ENCODE data around the gene SDF4.

Gene SDF4

GRCh38 chr1:1231400-1232207 lies at the start of gene SDF4:
SDF4 (minus strand) TSS chr1:1232001; CDS start chr1:1228772, 3,229 bp downstream.
- peak within 1 kb of the TSS; percentile 80 for H3K4me3 ChIP-seq (ENCODE audit: low read depth, low read length)

GRCh38 chr1:1280782-1281481 lies 49.1 kb upstream of the SDF4 start:
- H3K4me3 ChIP-seq (ENCODE audit: low read depth, low read length) = no peak overlapping the region

GRCh38 chr1:1279028-1279427 lies 47.2 kb upstream of the SDF4 start:
- H3K4me3 ChIP-seq (ENCODE audit: low read depth, low read length) = no peak overlapping the region

- H3K4me3 ChIP-seq (ENCODE audit: low read depth, low read length) = no peak overlapping the region
Measured at GRCh38 chr1:1278620-1279019, 46.8 kb upstream of the SDF4 start.

- H3K4me3 ChIP-seq (ENCODE audit: low read depth, low read length) = no peak overlapping the region
Measured at GRCh38 chr1:1275836-1276235, 44.0 kb upstream of the SDF4 start.

- H3K4me3 ChIP-seq (ENCODE audit: low read depth, low read length) = no peak overlapping the region
Measured at GRCh38 chr1:1274931-1275431, 43.2 kb upstream of the SDF4 start.

GRCh38 chr1:1274299-1274930 lies 42.6 kb upstream of the SDF4 start:
- peak overlapping the region; percentile 22 for H3K4me3 ChIP-seq (ENCODE audit: low read depth, low read length)

GRCh38 chr1:1273512-1274298 lies 41.9 kb upstream of the SDF4 start, which contains the start of gene UBE2J2:
UBE2J2 (minus strand) TSS chr1:1273854; CDS start chr1:1267992, 5,862 bp downstream.
- peak within 1 kb of the TSS; percentile 73 for H3K4me3 ChIP-seq (ENCODE audit: low read depth, low read length)

GRCh38 chr1:1273209-1273511 lies 41.4 kb upstream of the SDF4 start:
- peak overlapping the region; percentile 73 for H3K4me3 ChIP-seq (ENCODE audit: low read depth, low read length)

GRCh38 chr1:1272341-1273208 lies 40.8 kb upstream of the SDF4 start:
- H3K4me3 ChIP-seq (ENCODE audit: low read depth, low read length) = peak overlapping the region; percentile 73

- H3K4me3 ChIP-seq (ENCODE audit: low read depth, low read length) = no peak overlapping the region
Measured at GRCh38 chr1:1270813-1271212, 39.0 kb upstream of the SDF4 start.

GRCh38 chr1:1268284-1268682 lies 36.5 kb upstream of the SDF4 start:
- no peak overlapping the region for H3K4me3 ChIP-seq (ENCODE audit: low read depth, low read length)

- H3K4me3 ChIP-seq (ENCODE audit: low read depth, low read length) = no peak overlapping the region
Measured at GRCh38 chr1:1267488-1268283, 35.9 kb upstream of the SDF4 start.

GRCh38 chr1:1264868-1265272 lies 33.1 kb upstream of the SDF4 start:
- H3K4me3 ChIP-seq (ENCODE audit: low read depth, low read length) = no peak overlapping the region

GRCh38 chr1:1264026-1264425 lies 32.2 kb upstream of the SDF4 start:
- no peak overlapping the region for H3K4me3 ChIP-seq (ENCODE audit: low read depth, low read length)

GRCh38 chr1:1262758-1263157 lies 31.0 kb upstream of the SDF4 start:
- H3K4me3 ChIP-seq (ENCODE audit: low read depth, low read length) = no peak overlapping the region

- no peak overlapping the region for H3K4me3 ChIP-seq (ENCODE audit: low read depth, low read length)
Measured at GRCh38 chr1:1262071-1262470, 30.3 kb upstream of the SDF4 start.

GRCh38 chr1:1260843-1261560 lies 29.2 kb upstream of the SDF4 start:
- H3K4me3 ChIP-seq (ENCODE audit: low read depth, low read length) = no peak overlapping the region

All from iPS-11a (cell line).